ENCODE data around the gene YY1.

DNA sequence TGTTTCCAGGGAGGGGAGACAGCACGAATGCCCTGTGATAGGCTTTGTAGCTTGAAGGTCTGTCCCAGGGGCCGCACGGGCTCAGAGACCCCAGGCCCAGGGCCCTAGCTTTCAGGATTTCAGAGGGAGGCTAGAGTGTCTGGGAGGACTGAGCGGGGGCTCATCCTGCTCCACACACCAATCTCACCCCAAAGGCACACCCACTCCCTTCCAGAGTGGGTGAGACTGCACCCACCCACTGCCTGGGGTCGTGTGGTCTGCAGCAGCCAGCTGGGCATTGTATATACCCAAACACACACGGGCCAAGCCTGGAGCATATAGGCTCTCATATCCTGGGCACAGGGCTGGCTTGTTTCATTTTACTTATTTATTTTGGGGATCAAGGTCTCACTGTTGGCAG, 78.4 kb downstream of the YY1 start:
- TF ChIP-seq, protein P1, sequence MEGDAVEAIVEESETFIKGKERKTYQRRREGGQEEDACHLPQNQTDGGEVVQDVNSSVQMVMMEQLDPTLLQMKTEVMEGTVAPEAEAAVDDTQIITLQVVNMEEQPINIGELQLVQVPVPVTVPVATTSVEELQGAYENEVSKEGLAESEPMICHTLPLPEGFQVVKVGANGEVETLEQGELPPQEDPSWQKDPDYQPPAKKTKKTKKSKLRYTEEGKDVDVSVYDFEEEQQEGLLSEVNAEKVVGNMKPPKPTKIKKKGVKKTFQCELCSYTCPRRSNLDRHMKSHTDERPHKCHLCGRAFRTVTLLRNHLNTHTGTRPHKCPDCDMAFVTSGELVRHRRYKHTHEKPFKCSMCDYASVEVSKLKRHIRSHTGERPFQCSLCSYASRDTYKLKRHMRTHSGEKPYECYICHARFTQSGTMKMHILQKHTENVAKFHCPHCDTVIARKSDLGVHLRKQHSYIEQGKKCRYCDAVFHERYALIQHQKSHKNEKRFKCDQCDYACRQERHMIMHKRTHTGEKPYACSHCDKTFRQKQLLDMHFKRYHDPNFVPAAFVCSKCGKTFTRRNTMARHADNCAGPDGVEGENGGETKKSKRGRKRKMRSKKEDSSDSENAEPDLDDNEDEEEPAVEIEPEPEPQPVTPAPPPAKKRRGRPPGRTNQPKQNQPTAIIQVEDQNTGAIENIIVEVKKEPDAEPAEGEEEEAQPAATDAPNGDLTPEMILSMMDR (conservative IDR thresholded peaks at IDR 0.05), result no peak
- no peak for TF ChIP-seq ZFX (IDR thresholded peaks at IDR 0.05)

Data from C4-2B (cell line).